NCI-H128 (cell line): ENCODE measurements around the gene CP.
"Not testable (repeated sequence)": the region's sequence is repeated elsewhere in the genome, so short reads cannot be mapped to it uniquely, and the experiment has no call there.

Experiments used
- DNase-seq: peaks from one replicate; lab custom pipeline; 2025; ENCODE audit not compliant: unreplicated experiment; lab: John Stamatoyannopoulos, UW

CP gene

GRCh38 chr3:149227591-149228268 is 6.1 kb upstream of the CP start:
- no peak for DNase-seq

DNA sequence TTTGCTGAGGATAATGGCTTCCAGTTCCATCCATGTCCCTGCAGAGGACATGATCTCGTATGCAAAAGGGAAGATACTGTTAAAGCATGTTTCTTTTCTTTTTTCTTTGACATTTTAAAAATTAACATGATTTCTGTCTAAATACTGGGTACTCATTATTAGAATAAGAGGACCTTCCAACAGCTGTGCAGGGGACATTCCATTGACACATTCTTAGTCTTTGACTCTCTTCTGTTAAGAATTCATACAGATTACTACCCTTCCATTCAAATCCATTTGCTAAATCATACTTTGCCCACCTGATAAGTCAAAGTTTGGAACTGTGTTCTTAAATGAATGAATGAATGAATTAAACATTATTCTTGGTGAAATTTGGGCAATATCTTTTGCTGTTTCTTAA is 5.1 kb upstream of the CP start:
- no peak for DNase-seq

DNA sequence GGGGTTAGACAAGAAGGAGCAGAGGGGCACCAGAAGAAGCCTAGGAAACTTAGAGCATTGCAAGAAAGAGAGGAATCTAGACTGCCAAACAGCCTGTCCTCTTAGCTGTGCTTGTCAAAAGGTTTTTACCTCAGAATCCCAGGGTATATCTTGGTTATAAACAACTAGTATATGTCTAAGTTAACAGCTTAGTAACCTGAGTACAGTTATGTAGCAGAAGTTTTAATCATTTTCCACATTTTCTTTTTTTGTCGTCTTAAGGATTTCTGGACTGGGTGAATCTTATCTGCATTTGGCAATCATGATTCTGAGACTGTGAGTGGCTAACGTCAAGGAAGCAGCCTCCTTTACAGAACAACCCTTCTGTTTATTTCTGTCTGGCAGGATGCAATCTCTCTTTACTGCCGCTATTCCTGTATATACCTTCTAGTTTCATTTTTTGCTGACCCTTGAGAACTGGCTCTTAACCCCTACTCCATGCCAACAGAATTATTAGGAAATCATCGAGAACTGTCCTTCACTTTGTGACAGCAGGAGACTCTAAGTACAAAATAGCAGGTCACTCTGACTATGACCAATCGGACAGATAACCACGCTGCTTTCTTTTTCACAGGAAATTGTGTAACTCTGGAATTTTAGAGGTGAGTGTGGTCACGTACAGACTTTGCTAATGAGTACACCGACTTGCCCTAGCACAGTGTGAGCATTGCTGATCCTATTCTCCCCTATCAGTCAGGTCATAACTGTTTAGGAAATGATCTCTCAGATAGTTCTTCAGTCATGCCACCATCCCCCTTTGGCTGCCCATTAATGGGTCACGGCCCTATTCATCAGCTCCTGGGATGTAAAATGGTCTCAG is 3.3 kb upstream of the CP start:
- DNase-seq = no peak

DNA sequence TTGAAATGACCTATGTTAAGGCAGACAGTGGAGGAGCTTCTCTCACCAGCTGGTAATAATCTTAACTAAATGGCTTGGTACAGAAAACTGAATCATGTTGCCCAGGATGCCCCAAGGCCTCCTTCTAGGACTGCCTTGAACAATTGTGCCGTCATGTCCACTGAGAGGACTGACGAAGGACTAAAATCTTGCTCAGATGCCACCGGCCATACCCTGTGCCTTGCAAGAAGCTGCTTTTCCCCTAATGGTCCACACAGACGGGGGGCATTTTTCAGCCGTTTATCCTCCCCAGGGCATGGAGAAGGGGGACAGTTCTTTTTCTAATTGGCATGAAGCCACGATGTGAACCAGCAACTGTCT is 1.8 kb upstream of the CP start:
- DNase-seq = no peak

- DNase-seq = not testable (repeated sequence)
Measured at GRCh38 chr3:149219380-149220121, 2.1 kb downstream of the CP start.

DNA sequence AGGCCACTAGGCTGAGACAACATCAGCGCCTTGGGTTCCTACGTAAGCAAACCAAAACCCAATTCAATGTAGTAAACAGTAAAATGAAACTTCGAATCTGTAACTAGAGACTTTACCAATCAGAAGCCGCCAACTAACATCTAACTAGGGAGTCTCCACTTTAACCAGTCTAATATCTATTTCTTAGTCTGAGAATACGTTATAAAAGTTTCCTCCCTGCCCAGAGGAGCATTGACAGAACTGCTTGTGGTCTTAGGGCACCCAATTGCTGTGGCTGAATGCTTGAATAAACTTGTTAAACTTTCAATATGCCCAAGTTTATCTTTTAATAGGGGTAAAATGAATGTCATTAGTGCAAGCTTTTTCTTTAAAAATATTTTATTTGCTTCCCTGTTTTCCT is 4.3 kb downstream of the CP start:
- no peak for DNase-seq

- DNase-seq = no peak
Measured at GRCh38 chr3:149216193-149216869, 5.3 kb downstream of the CP start.

DNA sequence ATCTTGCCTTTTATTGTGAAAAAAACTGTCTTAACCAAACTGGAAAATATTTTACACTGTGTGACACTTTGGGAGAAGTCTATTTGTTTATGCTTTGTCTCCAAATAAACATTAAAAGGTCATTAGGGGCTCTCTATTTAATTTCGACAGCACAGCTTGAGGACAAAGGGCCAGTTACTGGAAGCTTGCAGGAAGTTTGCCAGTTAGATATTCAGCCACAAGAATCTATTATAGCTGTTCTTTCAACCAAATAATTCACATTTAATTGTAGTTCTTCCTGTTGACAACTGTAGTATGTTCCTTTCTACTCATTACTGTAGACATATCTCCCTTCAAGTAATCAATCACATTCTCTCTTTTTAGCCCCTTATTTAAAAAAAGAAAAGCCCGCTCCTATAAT is 6.1 kb downstream of the CP start:
- DNase-seq = no peak

DNA sequence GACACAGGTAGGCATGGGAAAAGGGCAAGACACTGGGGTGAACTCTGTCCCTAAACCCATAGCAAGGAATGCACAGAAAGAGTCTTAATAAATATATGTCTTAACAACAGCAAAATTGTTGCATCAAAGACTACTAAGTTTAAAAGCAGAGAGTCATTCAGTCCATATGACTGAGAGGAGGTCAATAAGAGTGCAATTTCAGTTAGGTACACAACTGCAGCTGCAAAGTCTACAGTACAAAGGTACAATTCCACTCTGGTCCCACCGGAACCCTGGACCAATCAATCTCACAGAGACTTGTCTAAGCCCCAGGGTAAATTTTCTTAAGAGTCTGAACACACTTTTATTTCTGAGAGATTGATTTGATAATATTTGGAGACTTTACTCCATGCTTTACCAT is 6.9 kb downstream of the CP start:
- no peak for DNase-seq

GRCh38 chr3:149212386-149212785 is 9.2 kb downstream of the CP start:
- DNase-seq = no peak

DNA sequence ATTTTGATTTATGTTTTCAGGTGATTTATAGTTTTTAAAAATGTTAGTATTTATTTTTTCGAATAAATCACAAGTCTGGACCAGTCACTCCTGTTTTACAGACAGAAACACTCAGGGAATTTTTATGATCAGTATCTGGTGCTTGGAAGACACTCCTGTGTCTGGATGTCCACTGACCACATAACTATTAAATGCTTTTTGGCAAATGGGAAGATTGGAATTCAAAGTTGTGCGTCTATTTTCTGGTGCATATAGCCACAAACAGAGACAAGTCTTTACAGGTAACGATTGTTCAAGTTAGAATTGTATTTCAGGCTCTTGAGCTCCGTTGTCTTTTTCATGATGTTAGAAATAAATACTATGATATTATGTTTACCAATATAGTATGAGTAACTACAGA is 12.2 kb downstream of the CP start:
- DNase-seq = no peak

DNA sequence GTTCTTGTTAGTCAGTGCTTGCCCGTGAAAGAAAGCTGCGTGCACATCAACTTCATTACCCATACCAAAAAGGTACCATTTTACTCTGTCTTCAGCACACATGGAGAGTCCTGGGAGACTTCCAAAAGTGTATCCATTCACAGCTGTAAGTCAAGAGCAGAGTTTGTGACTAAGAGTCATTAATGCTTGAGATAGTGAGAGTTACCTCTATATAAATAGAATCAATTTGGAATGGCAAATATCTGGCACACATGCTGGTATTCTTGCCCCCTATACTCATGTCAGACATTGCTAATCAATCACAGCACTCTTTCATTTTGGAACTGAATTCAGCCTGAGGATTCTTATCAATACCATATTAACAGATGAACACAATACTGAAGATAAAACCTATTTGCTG is 14.2 kb downstream of the CP start:
- DNase-seq = no peak

- no peak for DNase-seq
Measured at GRCh38 chr3:149204390-149204991, 17.1 kb downstream of the CP start.

DNA sequence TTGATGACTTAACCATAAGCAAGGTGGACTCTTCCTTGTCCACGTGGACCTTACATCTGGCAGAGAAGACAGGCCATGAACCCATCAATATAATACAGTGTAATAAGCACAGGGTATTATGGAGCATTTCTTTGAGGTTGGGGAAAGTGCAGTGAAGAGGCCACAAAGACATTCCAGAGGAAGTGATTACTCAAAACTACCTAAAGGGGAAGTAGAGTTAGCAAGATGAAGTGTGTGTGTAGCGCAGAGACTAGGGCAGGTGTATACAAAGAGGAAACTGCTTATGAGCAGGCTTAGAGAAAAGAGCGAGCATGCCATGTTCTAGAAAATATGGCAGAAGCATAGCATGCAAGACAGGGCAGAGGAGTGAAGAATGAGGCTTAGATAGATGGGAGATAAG is 17.9 kb downstream of the CP start:
- no peak for DNase-seq

- DNase-seq = no peak
Measured at GRCh38 chr3:149199474-149199873, 22.2 kb downstream of the CP start.

- no peak for DNase-seq
Measured at GRCh38 chr3:149198611-149199010, 23.0 kb downstream of the CP start.

- DNase-seq = no peak
Measured at GRCh38 chr3:149197669-149198068, 24.0 kb downstream of the CP start.

DNA sequence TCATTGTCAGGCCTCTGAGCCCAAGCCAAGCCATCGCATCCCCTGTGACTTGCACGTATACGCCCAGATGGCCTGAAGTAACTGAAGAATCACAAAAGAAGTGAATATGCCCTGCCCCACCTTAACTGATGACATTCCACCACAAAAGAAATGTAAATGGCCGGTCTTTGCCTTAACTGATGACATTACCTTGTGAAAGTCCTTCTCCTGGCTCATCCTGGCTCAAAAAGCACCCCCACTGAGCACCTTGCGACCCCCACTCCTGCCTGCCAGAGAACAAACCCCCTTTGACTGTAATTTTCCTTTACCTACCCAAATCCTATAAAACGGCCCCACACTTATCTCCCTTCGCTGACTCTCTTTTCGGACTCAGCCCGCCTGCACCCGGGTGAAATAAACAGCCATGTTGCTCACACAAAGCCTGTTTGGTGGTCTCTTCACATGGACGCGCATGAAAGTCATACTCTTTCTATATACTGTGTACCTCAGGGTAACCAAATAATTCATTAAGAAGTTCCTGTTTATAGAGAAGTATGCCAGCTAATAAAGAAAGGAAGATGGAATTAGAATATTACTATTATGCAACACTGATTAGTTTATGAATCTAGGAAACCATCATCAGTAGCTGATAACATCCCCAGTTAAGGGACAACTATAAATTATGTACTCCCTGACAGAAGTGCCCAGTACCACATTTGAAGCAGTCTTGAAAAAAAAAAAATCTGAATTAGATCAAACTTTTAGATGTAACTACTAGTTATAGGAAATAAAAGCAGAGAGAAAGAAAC is 24.6 kb downstream of the CP start:
- DNase-seq = not testable (repeated sequence)

GRCh38 chr3:149195221-149195620 is 26.4 kb downstream of the CP start:
- no peak for DNase-seq

DNA sequence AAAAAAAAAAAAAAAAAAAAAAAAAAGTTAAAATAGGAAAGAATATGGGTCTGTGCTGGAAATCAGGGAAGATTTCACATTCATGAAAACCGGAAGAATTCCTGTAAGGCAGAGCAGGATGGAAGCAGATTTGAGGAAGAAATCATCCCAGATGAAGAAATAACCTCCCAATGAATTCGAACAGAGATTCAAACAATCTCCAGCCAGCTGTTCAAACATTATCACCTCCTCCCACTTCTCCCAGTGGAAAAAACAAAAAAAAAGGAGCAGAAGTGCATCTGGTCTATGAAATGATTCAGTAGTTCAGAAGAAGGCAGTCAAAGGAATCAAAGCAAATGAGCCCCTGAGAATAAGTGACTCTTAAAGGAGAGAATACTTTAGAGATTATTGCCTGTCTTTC is 33.1 kb downstream of the CP start:
- no peak for DNase-seq
